Breast epithelium (tissue), 4 donors: ENCODE results near the gene REPIN1. TPM values are rescaled to one million over a fixed set of nuclear protein-coding genes. Genes with fewer than 3 reads are reported as not detected.

Experiments
- DNase-seq, 2 donors: peaks; one replicate each; pipeline ENCODE4 v3.0.0-alpha.2; 2019; ENCODE audit warnings: low spot score in 2 of 2
- H3K27ac ChIP-seq, 2 donors: fragments of 200-600 bp; sonication (generic) in 1 of 2; one replicate each; pipeline ENCODE4 v1.5.1; 2016 to 2019; ENCODE audit warnings: mild to moderate bottlenecking in 1 of 2
- H3K27me3 ChIP-seq, 2 donors: fragments of 200-600 bp; sonication (generic) in 1 of 2; one replicate each; pipeline versions ENCODE4 v1.5.1 to v1.6.0; 2017 to 2019; ENCODE audit warnings: control low read depth in 1 of 2, mild to moderate bottlenecking in 1 of 2
- H3K36me3 ChIP-seq: fragments of 200-600 bp; one replicate; pipeline ENCODE4 v1.5.1; 2019
- H3K4me1 ChIP-seq, 2 donors: fragments of 200-600 bp; sonication (generic); one replicate each; pipeline ENCODE4 v1.5.1; 2016 to 2019; ENCODE audit warnings: control low read depth in 1 of 2
- H3K4me3 ChIP-seq, 3 donors: fragments of 200-600 bp; sonication (generic); 1 replicate in 2 of 3; 2 replicates in 1 of 3; pipeline ENCODE4 v1.5.1; 2016 to 2019; ENCODE audit warnings: mild to moderate bottlenecking in 3 of 3, moderate library complexity in 2 of 3
- H3K9me3 ChIP-seq, 2 donors: fragments of 200-600 bp; sonication (generic) in 1 of 2; one replicate each; pipeline ENCODE4 v1.5.1; 2016 to 2019; ENCODE audit warnings: control low read depth in 1 of 2
- POLR2A ChIP-seq: fragments of 450-650 bp; IDR thresholded peaks from one replicate; pipeline ENCODE4 v1.6.1; 2016; ENCODE audit warnings: antibody characterized with exemption, mild to moderate bottlenecking, moderate library complexity
- POLR2AphosphoS5 ChIP-seq, 3 donors: sonication (generic); formaldehyde crosslinking; IDR thresholded peaks; one replicate each; pipeline ENCODE4 v1.6.1; 2017; ENCODE audit warnings: antibody characterized with exemption in 3 of 3
- intact Hi-C: fragments of 100-400 bp; cut with DNase I; formaldehyde crosslinking; loops from one replicate; pipeline ENCODE4 v1.15.1; 2023; ENCODE audit warnings: low total_unique reads
- total RNA-seq, 3 donors: library from RNA; depleted of rRNA; stranded (reverse); fragments of >200 nt; gene quantifications; one replicate each; pipeline ENCODE4 v1.1.0, GENCODE V29; 2016
- TF ChIP-seq, protein P1 (sequence below), 3 donors: fragments of 450-650 bp; IDR thresholded peaks; one replicate each; pipeline ENCODE4 v1.5.1; 2016 to 2017; ENCODE audit warnings: antibody characterized with exemption in 3 of 3, mild to moderate bottlenecking in 3 of 3, moderate library complexity in 3 of 3

REPIN1 gene
- total RNA-seq, 3 donors from 2014 or later = 43.7 to 70.8 (median 68.2) TPM

GRCh38 chr7:150327308-150327707 is 41.3 kb upstream of the REPIN1 start:
- H3K4me3 ChIP-seq = no peak overlapping the region
- peaks cover 0 to 8% of the 10 kb centered on the region in 2 donors for H3K4me1 ChIP-seq
- no peaks in the 10 kb centered on the region for H3K27me3 ChIP-seq
- H3K36me3 ChIP-seq = no peaks in the 10 kb centered on the region
- TF ChIP-seq, protein P1, sequence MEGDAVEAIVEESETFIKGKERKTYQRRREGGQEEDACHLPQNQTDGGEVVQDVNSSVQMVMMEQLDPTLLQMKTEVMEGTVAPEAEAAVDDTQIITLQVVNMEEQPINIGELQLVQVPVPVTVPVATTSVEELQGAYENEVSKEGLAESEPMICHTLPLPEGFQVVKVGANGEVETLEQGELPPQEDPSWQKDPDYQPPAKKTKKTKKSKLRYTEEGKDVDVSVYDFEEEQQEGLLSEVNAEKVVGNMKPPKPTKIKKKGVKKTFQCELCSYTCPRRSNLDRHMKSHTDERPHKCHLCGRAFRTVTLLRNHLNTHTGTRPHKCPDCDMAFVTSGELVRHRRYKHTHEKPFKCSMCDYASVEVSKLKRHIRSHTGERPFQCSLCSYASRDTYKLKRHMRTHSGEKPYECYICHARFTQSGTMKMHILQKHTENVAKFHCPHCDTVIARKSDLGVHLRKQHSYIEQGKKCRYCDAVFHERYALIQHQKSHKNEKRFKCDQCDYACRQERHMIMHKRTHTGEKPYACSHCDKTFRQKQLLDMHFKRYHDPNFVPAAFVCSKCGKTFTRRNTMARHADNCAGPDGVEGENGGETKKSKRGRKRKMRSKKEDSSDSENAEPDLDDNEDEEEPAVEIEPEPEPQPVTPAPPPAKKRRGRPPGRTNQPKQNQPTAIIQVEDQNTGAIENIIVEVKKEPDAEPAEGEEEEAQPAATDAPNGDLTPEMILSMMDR (IDR thresholded peaks at IDR 0.05) = no peak
- no peak for TF ChIP-seq POLR2AphosphoS5 (IDR thresholded peaks at IDR 0.05)
- no peak for TF ChIP-seq POLR2A
- DNase-seq = no peak
- H3K27ac ChIP-seq = no peak overlapping the region
- H3K9me3 ChIP-seq = no peaks in the 10 kb centered on the region
- intact Hi-C loops = no loop called here

- Histone ChIP-seq H3K9me3 (no peaks in the 10 kb centered on the region), H3K27me3 (no peaks in the 10 kb centered on the region), H3K36me3 (no peaks in the 10 kb centered on the region), H3K27ac (no peak overlapping the region), H3K4me1 (peaks cover 0 to 3% of the 10 kb centered on the region in 2 donors), H3K4me3 (no peak overlapping the region)
- DNase-seq = no peak
- TF ChIP-seq POLR2A (no peak), POLR2AphosphoS5 (IDR thresholded peaks at IDR 0.05) (no peak)
- TF ChIP-seq, protein P1 (IDR thresholded peaks at IDR 0.05) = no peak
- intact Hi-C loops = no loop called here
These were observed 39.1 kb upstream of the REPIN1 start for GRCh38 chr7:150329331-150330120.

DNA sequence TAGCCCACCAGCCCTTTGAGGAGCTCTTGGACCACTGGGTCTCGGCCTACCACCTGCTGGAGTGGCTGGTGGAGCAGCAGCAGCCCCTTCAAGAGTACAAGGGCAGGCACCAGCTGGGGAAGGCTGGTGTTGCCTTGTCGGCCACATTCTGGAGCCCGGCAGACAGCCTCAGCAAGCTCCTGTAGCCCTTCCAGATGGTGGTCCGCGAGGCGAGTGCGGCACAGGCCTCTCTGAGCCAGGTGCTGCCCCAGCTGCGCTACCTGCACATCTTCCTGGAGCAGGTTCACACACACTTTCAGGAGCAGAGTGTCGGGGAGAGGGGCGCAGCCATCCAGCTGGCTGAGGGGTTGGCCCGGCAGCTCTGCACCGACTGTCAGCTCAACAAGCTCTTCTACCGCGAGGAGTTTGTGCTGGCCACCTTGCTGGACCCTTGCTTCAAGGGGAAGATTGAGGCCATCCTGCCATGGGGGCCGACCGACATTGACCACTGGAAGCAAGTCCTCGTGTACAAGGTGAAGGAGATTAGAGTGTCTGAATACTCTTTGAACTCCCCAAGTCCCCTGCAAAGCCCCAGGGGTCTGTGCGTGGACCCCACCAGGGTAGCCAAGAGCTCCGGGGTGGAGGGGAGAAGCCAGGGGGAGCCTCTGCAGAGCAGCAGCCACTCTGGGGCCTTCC is 38.3 kb upstream of the REPIN1 start:
- Histone ChIP-seq H3K27me3 (no peaks in the 10 kb centered on the region), H3K4me1 (peaks cover 0 to 3% of the 10 kb centered on the region in 2 donors), H3K27ac (no peak overlapping the region), H3K4me3 (no peak overlapping the region), H3K9me3 (no peaks in the 10 kb centered on the region), H3K36me3 (no peaks in the 10 kb centered on the region)
- intact Hi-C loops = no loop called here
- no peak for TF ChIP-seq POLR2AphosphoS5 (IDR thresholded peaks at IDR 0.05)
- TF ChIP-seq, protein P1 (IDR thresholded peaks at IDR 0.05) = no peak
- TF ChIP-seq POLR2A = no peak
- DNase-seq = no peak

DNA sequence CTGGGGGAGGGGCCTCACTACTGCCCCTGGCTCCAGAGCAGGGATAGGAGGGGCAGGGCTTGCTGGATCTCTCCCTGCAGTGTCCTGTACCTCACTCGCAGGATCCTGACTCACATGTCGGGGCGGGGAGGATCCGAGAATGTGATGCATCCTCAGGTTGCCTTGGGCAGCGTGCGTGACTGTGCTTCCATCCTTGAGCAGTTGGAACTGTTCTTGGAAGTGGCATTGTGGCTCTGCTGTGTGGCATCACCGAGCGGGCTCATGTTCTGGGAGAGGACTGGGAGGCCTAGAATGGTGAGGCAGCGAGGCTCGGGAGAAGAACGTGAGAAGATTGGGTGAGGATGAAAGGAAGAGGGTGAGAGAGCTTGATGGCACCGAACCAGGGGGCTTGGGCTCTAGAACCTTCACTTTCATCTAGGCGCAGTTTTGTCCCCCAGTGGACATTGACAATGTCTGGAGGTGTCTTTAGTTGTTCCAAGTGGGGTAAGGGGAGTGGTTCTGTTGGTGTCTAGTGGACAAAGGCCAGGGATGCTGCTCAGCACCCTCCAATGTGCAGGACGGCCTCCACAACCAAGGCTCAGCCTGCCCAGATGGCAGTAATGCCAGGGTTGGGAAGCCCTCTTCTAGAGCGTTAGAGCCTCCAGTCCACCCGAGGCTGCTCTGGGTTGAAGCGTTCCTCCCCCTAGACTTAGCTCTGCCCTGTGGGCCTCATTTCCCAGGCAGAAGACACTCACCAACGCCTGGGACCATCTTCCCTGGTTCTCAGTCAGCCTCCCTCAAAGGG is 35.6 kb upstream of the REPIN1 start:
- DNase-seq = no peak
- TF ChIP-seq POLR2AphosphoS5 (IDR thresholded peaks at IDR 0.05) = no peak
- TF ChIP-seq, protein P1 (IDR thresholded peaks at IDR 0.05) = no peak
- no peak for TF ChIP-seq POLR2A
- Histone ChIP-seq H3K27me3 (no peaks in the 10 kb centered on the region), H3K4me3 (no peak overlapping the region), H3K9me3 (no peaks in the 10 kb centered on the region), H3K36me3 (no peaks in the 10 kb centered on the region), H3K27ac (no peak overlapping the region), H3K4me1 (peaks cover 0 to 9% of the 10 kb centered on the region in 2 donors)
- intact Hi-C loops = no loop called here
